Peyer's patch (tissue), 4 donors: ENCODE measurements around the gene MAP7D1. TPM values are rescaled to one million over a fixed set of nuclear protein-coding genes. Genes with fewer than 3 reads are reported as not detected.

ENCODE experiments used
- DNase-seq, 3 donors: peaks; one replicate each; pipeline ENCODE4 v3.0.0-alpha.2; 2017 to 2019
- H3K27ac ChIP-seq, 4 donors: fragments of 200-600 bp; sonication (generic); one replicate each; pipeline ENCODE4 v1.5.1; 2016 to 2019
- H3K27me3 ChIP-seq, 2 donors: fragments of 200-600 bp; sonication (generic); one replicate each; pipeline ENCODE4 v1.5.1; 2019
- H3K36me3 ChIP-seq, 3 donors: fragments of 200-600 bp; sonication (generic); one replicate each; pipeline ENCODE4 v1.5.1; 2016 to 2019
- H3K4me1 ChIP-seq, 4 donors: fragments of 200-600 bp; sonication (generic); one replicate each; pipeline ENCODE4 v1.5.1; 2016 to 2019
- H3K4me3 ChIP-seq, 4 donors: fragments of 200-600 bp; sonication (generic); 1 replicate in 3 of 4; 2 replicates in 1 of 4; pipeline ENCODE4 v1.5.1; 2016 to 2019; ENCODE audit warnings: mild to moderate bottlenecking in 1 of 4
- H3K9me3 ChIP-seq, 4 donors: fragments of 200-600 bp; sonication (generic); one replicate each; pipeline ENCODE4 v1.5.1; 2016 to 2019; ENCODE audit warnings: mild to moderate bottlenecking in 1 of 4
- CTCF ChIP-seq, 6 experiments: fragments of 450-650 bp in 4 of 6; fragments of 200-600 bp in 2 of 6; sonication (generic) in 1 of 6; IDR thresholded peaks; one replicate each; pipeline ENCODE4 v1.5.1; 2017 to 2019; ENCODE audit warnings: antibody characterized with exemption in 6 of 6, mild to moderate bottlenecking in 3 of 6, moderate library complexity in 1 of 6
- POLR2A ChIP-seq, 2 donors: fragments of 450-650 bp; IDR thresholded peaks; one replicate each; pipeline ENCODE4 v1.5.1; 2017; ENCODE audit warnings: antibody characterized with exemption in 2 of 2, mild to moderate bottlenecking in 2 of 2, moderate library complexity in 2 of 2
- total RNA-seq, 4 donors: library from RNA; depleted of rRNA; stranded (reverse); fragments of >200 nt; gene quantifications; one replicate each; pipeline ENCODE4 v1.1.0, GENCODE V29; 2016

The MAP7D1 gene
- total RNA-seq, 4 donors from 2014 or later, result 38.2 to 62.7 (median 46.4) TPM

DNA sequence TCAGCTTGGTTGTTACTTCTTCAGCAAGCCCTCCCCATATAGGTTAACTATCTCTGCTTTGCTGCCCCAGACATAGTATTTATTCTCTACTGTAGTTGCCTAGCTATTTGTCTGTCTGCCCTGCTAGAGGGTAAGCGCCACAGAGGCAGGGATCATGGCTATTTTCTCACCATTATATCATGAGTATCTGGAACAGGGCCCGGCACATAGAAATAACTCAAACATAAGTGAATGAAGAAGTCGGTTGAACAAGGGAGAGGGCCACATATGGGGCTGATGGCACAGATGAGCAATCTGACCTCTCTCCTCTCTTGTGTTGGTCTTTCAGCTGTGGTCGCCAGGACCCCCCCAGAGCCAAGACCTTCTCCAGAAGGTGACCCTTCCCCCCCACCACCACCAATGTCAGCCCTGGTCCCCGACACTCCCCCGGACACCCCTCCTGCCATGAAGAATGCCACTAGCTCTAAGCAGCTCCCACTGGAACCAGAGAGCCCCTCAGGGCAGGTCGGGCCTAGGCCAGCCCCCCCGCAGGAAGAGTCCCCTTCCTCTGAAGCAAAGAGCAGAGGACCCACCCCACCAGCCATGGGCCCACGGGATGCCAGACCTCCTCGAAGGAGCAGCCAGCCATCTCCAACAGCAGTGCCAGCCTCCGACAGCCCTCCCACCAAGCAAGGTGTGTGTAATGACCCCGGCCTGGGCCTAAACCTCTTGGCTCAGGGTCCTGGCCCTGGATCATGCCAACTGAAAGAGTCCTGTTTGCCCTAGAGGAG, 14.9 kb downstream of the MAP7D1 start:
- no peaks in the 10 kb centered on the region for H3K9me3 ChIP-seq
- no peak overlapping the region for H3K27ac ChIP-seq
- no peaks in the 10 kb centered on the region for H3K27me3 ChIP-seq
- no peak for TF ChIP-seq POLR2A (IDR thresholded peaks at IDR 0.05)
- no peak for TF ChIP-seq CTCF (IDR thresholded peaks at IDR 0.05)
- peaks cover 0 to 37% (median 0%) of the 10 kb centered on the region in 4 donors for H3K4me1 ChIP-seq
- H3K36me3 ChIP-seq, result peaks cover 0 to 60% (median 0%) of the 10 kb centered on the region in 3 donors
- no peak for DNase-seq
- H3K4me3 ChIP-seq, result no peak overlapping the region

GRCh38 chr1:36172017-36172747, 16.2 kb downstream of the MAP7D1 start:
- Histone ChIP-seq H3K9me3 (no peaks in the 10 kb centered on the region), H3K27ac (no peak overlapping the region), H3K4me3 (no peak overlapping the region), H3K4me1 (peaks cover 0 to 33% (median 0%) of the 10 kb centered on the region in 4 donors), H3K36me3 (peaks cover 0 to 68% (median 0%) of the 10 kb centered on the region in 3 donors), H3K27me3 (no peaks in the 10 kb centered on the region)
- TF ChIP-seq CTCF (IDR thresholded peaks at IDR 0.05) (no peak), POLR2A (IDR thresholded peaks at IDR 0.05) (no peak)
- no peak for DNase-seq

- TF ChIP-seq POLR2A (IDR thresholded peaks at IDR 0.05) (no peak), CTCF (IDR thresholded peaks at IDR 0.05) (no peak)
- H3K36me3 ChIP-seq, result peaks cover 0 to 74% (median 0%) of the 10 kb centered on the region in 3 donors
- no peak overlapping the region for H3K4me3 ChIP-seq
- DNase-seq, result no peak
- H3K27ac ChIP-seq, result no peak overlapping the region
- H3K27me3 ChIP-seq, result no peaks in the 10 kb centered on the region
- H3K4me1 ChIP-seq, result peaks cover 0 to 28% (median 0%) of the 10 kb centered on the region in 4 donors
- H3K9me3 ChIP-seq, result no peaks in the 10 kb centered on the region
Observed at GRCh38 chr1:36172983-36173382, 17.0 kb downstream of the MAP7D1 start.

- no peaks in the 10 kb centered on the region for H3K27me3 ChIP-seq
- peak overlapping the region in 1 of 4 donors; percentile 63 for H3K27ac ChIP-seq
- DNase-seq, result no peak
- H3K4me1 ChIP-seq, result peaks cover 0 to 26% (median 0%) of the 10 kb centered on the region in 4 donors
- no peaks in the 10 kb centered on the region for H3K9me3 ChIP-seq
- H3K36me3 ChIP-seq, result peaks cover 0 to 89% (median 0%) of the 10 kb centered on the region in 3 donors
- H3K4me3 ChIP-seq, result no peak overlapping the region
- TF ChIP-seq CTCF (IDR thresholded peaks at IDR 0.05), result no peak
- TF ChIP-seq POLR2A (IDR thresholded peaks at IDR 0.05), result no peak
Observed at GRCh38 chr1:36174713-36175112, 18.8 kb downstream of the MAP7D1 start.

- Histone ChIP-seq H3K4me1 (peaks cover 0 to 26% (median 0%) of the 10 kb centered on the region in 4 donors), H3K27me3 (no peaks in the 10 kb centered on the region), H3K4me3 (no peak overlapping the region), H3K36me3 (peaks cover 0 to 93% (median 0%) of the 10 kb centered on the region in 3 donors), H3K27ac (peak overlapping the region in 2 of 4 donors; percentile 49 to 63), H3K9me3 (no peaks in the 10 kb centered on the region)
- peak in 1 of 3 donors; percentile 52 for DNase-seq
- TF ChIP-seq POLR2A (IDR thresholded peaks at IDR 0.05) (no peak), CTCF (IDR thresholded peaks at IDR 0.05) (no peak)
Observed at GRCh38 chr1:36175137-36176095, 19.5 kb downstream of the MAP7D1 start.
